ENCODE measurements around the gene BSCL2. TPM values are rescaled to one million over a fixed set of nuclear protein-coding genes. Genes with fewer than 3 reads are reported as not detected.
A peak's percentile ranks its signal among the peaks of the same experiment; 100 is the strongest.

BSCL2 gene
- total and polyA plus RNA-seq, 2 donors (not counting 1 experiment from before 2014, with no cell fraction given), result 35.5 to 62.1 TPM

- peak overlapping the region; percentile 69 for H3K9ac ChIP-seq (ENCODE audit: insufficient read depth, low read length)
- peak overlapping the region; percentile 45 for H3K27ac ChIP-seq (ENCODE audit: insufficient read depth, low read length)
- H3K79me2 ChIP-seq (ENCODE audit: control insufficient read depth, insufficient read depth, low read length), result peaks cover 29% of the 10 kb centered on the region
- H2AFZ ChIP-seq (ENCODE audit: low read length), result no peak overlapping the region
- no peaks in the 10 kb centered on the region for H4K20me1 ChIP-seq (ENCODE audit: control insufficient read depth, extremely low read depth, insufficient read depth, low read length)
- no peaks in the 10 kb centered on the region for H3K9me3 ChIP-seq (ENCODE audit: control insufficient read depth, insufficient read depth, low read depth, low read length)
- H3K27me3 ChIP-seq (ENCODE audit: control insufficient read depth, insufficient read depth, low read length), result no peaks in the 10 kb centered on the region
- peak; percentile 66 to 70 for DNase-seq (ENCODE audit: low read depth in 2 of 2)
- H3K4me3 ChIP-seq (replicated peaks in 1 of 4; ENCODE audit: control extremely low read depth in 1 of 4, insufficient read depth in 1 of 4, low read depth in 3 of 4, low read length in 4 of 4), result peak overlapping the region; percentile 43 to 95 (median 80)
- TF ChIP-seq CTCF (conservative IDR thresholded peaks at IDR 0.05 in 1 of 2, IDR thresholded peaks at IDR 0.05 in 1 of 2; ENCODE audit: low read depth in 1 of 2, low read length in 2 of 2), result no peak
- TF ChIP-seq EZH2 (IDR thresholded peaks at IDR 0.05; ENCODE audit: low read length, missing control alignments), result no peak
- H3K4me2 ChIP-seq (ENCODE audit: extremely low read depth, insufficient read depth, low read length), result peak overlapping the region; percentile 99
- H3K36me3 ChIP-seq (ENCODE audit: control insufficient read depth, insufficient read depth, low read length), result peaks cover 15% of the 10 kb centered on the region
- H3K4me1 ChIP-seq (ENCODE audit: control insufficient read depth, extremely low read depth, insufficient read depth, low read length), result peaks cover 10% of the 10 kb centered on the region
Measured at GRCh38 chr11:62665599-62666258, 41.5 kb downstream of the BSCL2 start.

- Histone ChIP-seq H3K4me1 (ENCODE audit: control insufficient read depth, extremely low read depth, insufficient read depth, low read length) (peaks cover 10% of the 10 kb centered on the region), H3K36me3 (ENCODE audit: control insufficient read depth, insufficient read depth, low read length) (peaks cover 15% of the 10 kb centered on the region), H2AFZ (ENCODE audit: low read length) (peak within 1 kb of the TSS; percentile 50), H4K20me1 (ENCODE audit: control insufficient read depth, extremely low read depth, insufficient read depth, low read length) (no peaks in the 10 kb centered on the region), H3K27me3 (ENCODE audit: control insufficient read depth, insufficient read depth, low read length) (no peaks in the 10 kb centered on the region), H3K4me3 (replicated peaks in 1 of 4; ENCODE audit: control extremely low read depth in 1 of 4, insufficient read depth in 1 of 4, low read depth in 3 of 4, low read length in 4 of 4) (peak within 1 kb of the TSS; percentile 43 to 95 (median 80)), H3K4me2 (ENCODE audit: extremely low read depth, insufficient read depth, low read length) (peak within 1 kb of the TSS; percentile 99), H3K9me3 (ENCODE audit: control insufficient read depth, insufficient read depth, low read depth, low read length) (no peaks in the 10 kb centered on the region), H3K79me2 (ENCODE audit: control insufficient read depth, insufficient read depth, low read length) (peaks cover 29% of the 10 kb centered on the region), H3K9ac (ENCODE audit: insufficient read depth, low read length) (peak within 1 kb of the TSS; percentile 69), H3K27ac (ENCODE audit: insufficient read depth, low read length) (peak within 1 kb of the TSS; percentile 45)
- TF ChIP-seq CTCF (conservative IDR thresholded peaks at IDR 0.05 in 1 of 2, IDR thresholded peaks at IDR 0.05 in 1 of 2; ENCODE audit: low read depth in 1 of 2, low read length in 2 of 2) (no peak), EZH2 (IDR thresholded peaks at IDR 0.05; ENCODE audit: low read length, missing control alignments) (no peak)
- DNase-seq (ENCODE audit: low read depth in 2 of 2), result peak; percentile 91 to 95
Measured at GRCh38 chr11:62665075-62665598, 42.1 kb downstream of the BSCL2 start, which contains the start of the genes C11orf98 and CSKMT. Gene C11orf98, minus strand, starts transcription at chr11:62665210. Its CDS starts 41 bp downstream, at chr11:62665169. Gene CSKMT, plus strand, starts transcription at chr11:62665312. Its CDS starts 568 bp downstream, at chr11:62665880.

GRCh38 chr11:62664405-62665074 is 42.7 kb downstream of the BSCL2 start:
- peak in 1 of 2 donors; percentile 67 for DNase-seq (ENCODE audit: low read depth in 2 of 2)
- Histone ChIP-seq H3K9me3 (ENCODE audit: control insufficient read depth, insufficient read depth, low read depth, low read length) (no peaks in the 10 kb centered on the region), H3K4me1 (ENCODE audit: control insufficient read depth, extremely low read depth, insufficient read depth, low read length) (peaks cover 10% of the 10 kb centered on the region), H3K4me3 (replicated peaks in 1 of 4; ENCODE audit: control extremely low read depth in 1 of 4, insufficient read depth in 1 of 4, low read depth in 3 of 4, low read length in 4 of 4) (peak overlapping the region; percentile 43 to 90 (median 70)), H3K79me2 (ENCODE audit: control insufficient read depth, insufficient read depth, low read length) (peaks cover 29% of the 10 kb centered on the region), H3K4me2 (ENCODE audit: extremely low read depth, insufficient read depth, low read length) (peak overlapping the region; percentile 60), H2AFZ (ENCODE audit: low read length) (peak overlapping the region; percentile 50), H3K27ac (ENCODE audit: insufficient read depth, low read length) (peak overlapping the region; percentile 45), H3K27me3 (ENCODE audit: control insufficient read depth, insufficient read depth, low read length) (no peaks in the 10 kb centered on the region), H3K36me3 (ENCODE audit: control insufficient read depth, insufficient read depth, low read length) (peaks cover 15% of the 10 kb centered on the region), H4K20me1 (ENCODE audit: control insufficient read depth, extremely low read depth, insufficient read depth, low read length) (no peaks in the 10 kb centered on the region), H3K9ac (ENCODE audit: insufficient read depth, low read length) (peak overlapping the region; percentile 48)
- TF ChIP-seq EZH2 (IDR thresholded peaks at IDR 0.05; ENCODE audit: low read length, missing control alignments) (no peak), CTCF (conservative IDR thresholded peaks at IDR 0.05 in 1 of 2, IDR thresholded peaks at IDR 0.05 in 1 of 2; ENCODE audit: low read depth in 1 of 2, low read length in 2 of 2) (no peak)
